ENCODE results near the gene MEIS1.
"Not testable (repeated sequence)": the region's sequence is repeated elsewhere in the genome, so short reads cannot be mapped to it uniquely, and the experiment has no call there.

Gene MEIS1

GRCh38 chr2:66472225-66472843, 37.4 kb downstream of the MEIS1 start:
- no peak for DNase-seq (ENCODE audit: low read depth)
- H3K4me3 ChIP-seq (ENCODE audit: low read depth, low read length) = no peak overlapping the region
- TF ChIP-seq, protein P1, sequence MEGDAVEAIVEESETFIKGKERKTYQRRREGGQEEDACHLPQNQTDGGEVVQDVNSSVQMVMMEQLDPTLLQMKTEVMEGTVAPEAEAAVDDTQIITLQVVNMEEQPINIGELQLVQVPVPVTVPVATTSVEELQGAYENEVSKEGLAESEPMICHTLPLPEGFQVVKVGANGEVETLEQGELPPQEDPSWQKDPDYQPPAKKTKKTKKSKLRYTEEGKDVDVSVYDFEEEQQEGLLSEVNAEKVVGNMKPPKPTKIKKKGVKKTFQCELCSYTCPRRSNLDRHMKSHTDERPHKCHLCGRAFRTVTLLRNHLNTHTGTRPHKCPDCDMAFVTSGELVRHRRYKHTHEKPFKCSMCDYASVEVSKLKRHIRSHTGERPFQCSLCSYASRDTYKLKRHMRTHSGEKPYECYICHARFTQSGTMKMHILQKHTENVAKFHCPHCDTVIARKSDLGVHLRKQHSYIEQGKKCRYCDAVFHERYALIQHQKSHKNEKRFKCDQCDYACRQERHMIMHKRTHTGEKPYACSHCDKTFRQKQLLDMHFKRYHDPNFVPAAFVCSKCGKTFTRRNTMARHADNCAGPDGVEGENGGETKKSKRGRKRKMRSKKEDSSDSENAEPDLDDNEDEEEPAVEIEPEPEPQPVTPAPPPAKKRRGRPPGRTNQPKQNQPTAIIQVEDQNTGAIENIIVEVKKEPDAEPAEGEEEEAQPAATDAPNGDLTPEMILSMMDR (IDR thresholded peaks at IDR 0.05; ENCODE audit: low read depth, low read length, missing control alignments) = no peak
- in situ Hi-C loops (cut with HindIII; ENCODE audit: low sequenced_read_pairs) = no loop called here

DNA sequence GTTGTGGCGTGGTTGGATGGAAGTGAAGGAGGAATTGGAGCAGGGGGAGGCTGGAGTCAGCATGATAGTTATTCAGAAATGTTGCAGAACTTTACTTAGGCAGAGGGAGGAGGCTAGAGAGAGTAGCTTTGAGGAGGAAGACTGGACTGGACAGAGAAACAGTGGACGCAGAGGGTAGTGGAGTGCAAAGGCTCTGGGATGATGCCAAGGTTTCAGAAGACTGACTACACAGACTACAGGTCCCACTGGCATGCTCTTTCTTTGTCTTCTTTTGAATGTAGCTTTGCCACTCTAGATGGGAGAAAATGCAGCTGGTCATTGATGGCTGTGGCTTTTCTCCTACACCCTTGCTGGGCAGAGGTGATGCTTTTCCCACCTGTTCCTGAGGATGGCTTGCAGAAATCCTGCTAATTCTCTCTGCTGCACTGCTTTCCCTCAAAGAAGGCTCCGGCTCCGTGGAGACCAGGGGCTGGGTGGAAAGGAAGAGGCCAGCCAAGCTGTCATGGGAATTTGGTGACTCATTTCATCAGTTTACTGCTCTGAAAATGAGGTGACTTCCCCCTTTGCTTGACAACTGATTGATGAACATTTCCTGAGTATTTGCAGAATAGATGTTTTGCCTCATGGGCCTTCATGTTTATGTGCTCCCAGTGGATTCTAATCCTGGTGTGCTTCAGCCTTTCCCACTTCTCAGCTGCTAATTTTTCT, 42.4 kb downstream of the MEIS1 start:
- in situ Hi-C loops (cut with HindIII; ENCODE audit: low sequenced_read_pairs) = no loop called here
- TF ChIP-seq, protein P1 (IDR thresholded peaks at IDR 0.05; ENCODE audit: low read depth, low read length, missing control alignments) = no peak
- H3K4me3 ChIP-seq (ENCODE audit: low read depth, low read length) = no peak overlapping the region
- no peak for DNase-seq (ENCODE audit: low read depth)

DNA sequence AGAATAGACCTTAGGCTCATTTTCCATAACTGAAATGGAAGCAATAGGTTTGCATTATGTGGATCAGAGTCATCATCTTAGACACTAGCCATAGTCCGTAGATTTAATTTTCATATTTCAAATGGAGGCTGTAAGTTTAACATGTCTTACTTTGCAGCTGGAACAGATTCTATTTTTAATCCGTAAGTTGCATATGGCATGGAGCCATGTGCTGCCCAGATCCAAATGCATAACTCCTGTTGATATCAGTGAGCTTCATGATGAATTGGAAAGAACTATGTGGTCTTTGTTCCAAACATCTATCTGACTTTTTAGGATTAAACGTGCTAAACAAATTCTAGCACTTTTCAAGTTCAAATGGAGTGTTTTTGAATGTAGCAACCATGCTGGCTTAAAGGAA, 43.4 kb downstream of the MEIS1 start:
- in situ Hi-C loops (cut with HindIII; ENCODE audit: low sequenced_read_pairs) = no loop called here
- TF ChIP-seq, protein P1 (IDR thresholded peaks at IDR 0.05; ENCODE audit: low read depth, low read length, missing control alignments) = no peak
- DNase-seq (ENCODE audit: low read depth) = no peak
- no peak overlapping the region for H3K4me3 ChIP-seq (ENCODE audit: low read depth, low read length)

DNA sequence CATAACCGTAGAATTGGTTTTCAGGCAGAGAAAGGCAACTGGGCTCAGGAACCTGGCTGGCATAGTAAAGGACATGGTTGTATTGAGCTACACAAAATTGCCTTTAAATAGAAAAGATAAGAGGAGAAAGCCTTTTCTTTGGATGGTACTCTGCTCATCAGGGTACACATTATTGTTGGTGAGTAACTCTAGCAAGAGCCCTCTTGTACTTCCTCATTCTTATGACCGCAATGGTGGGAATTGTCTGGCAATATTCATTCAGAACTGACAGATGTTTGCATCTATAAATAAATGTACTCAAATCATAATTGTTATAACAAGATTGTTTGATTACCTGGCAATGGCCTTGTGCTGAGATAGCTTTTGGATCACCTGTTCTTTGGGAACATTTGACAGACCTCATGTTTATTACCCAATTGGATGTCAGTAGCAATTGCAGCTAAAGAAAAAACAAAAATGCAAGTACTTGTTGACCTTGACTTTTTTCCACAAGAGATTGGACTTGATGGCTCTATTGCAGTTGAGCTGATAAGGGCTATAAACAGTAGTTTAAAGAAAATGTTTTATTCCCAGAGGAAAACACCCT, 43.9 kb downstream of the MEIS1 start:
- in situ Hi-C loops (cut with HindIII; ENCODE audit: low sequenced_read_pairs) = no loop called here
- TF ChIP-seq, protein P1 (IDR thresholded peaks at IDR 0.05; ENCODE audit: low read depth, low read length, missing control alignments) = no peak
- no peak for DNase-seq (ENCODE audit: low read depth)
- no peak overlapping the region for H3K4me3 ChIP-seq (ENCODE audit: low read depth, low read length)

GRCh38 chr2:66481100-66481549, 46.2 kb downstream of the MEIS1 start:
- DNase-seq (ENCODE audit: low read depth) = peak; percentile 64
- in situ Hi-C loops (cut with HindIII; ENCODE audit: low sequenced_read_pairs) = no loop called here
- H3K4me3 ChIP-seq (ENCODE audit: low read depth, low read length) = no peak overlapping the region

DNA sequence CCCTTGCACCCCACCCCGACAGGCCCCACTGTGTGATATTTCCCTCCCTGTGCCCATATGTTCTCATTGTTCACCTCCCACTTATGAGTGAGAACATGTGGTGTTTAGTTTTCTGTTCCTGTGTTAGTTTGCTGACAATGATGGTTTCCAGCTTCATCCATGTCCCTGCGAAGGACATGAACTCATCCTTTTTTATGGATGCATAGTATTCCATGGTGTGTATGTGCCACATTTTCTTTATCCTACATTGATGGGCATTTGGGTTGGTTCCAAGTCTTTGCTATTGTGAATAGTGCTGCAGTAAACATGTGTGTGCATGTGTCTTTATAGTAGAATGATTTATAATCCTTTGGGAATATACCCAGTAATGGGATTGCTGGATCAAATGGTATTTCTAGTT, 50.3 kb downstream of the MEIS1 start:
- H3K4me3 ChIP-seq (ENCODE audit: low read depth, low read length); DNase-seq (ENCODE audit: low read depth); in situ Hi-C loops (cut with HindIII; ENCODE audit: low sequenced_read_pairs): not testable (repeated sequence)

More at GRCh38 chr2:66481100-66481549, 46.2 kb downstream of the MEIS1 start:
- TF ChIP-seq, protein P1 (IDR thresholded peaks at IDR 0.05; ENCODE audit: low read depth, low read length, missing control alignments) = no peak

DNA sequence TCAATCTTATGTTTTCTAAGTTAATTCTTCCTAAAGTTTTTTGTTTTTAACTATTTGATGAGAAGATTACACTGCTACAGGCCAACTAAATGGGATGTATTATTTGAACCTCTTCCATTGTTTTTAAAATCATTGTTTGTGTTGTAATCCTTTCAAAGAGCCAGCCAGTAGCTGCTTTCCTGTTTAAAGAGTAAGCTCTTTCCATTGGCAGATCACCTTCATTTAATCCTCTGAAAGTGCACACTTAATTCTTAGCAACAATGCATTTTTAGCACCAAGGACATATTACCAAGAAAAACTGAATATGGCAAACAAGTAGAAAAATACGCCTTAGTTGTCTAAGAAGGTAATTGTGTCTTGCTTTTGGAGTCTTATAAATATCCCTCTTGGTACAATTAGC, 54.0 kb downstream of the MEIS1 start:
- no peak for DNase-seq (ENCODE audit: low read depth)
- TF ChIP-seq, protein P1 (IDR thresholded peaks at IDR 0.05; ENCODE audit: low read depth, low read length, missing control alignments) = no peak
- no peak overlapping the region for H3K4me3 ChIP-seq (ENCODE audit: low read depth, low read length)
- in situ Hi-C loops (cut with HindIII; ENCODE audit: low sequenced_read_pairs) = no loop called here
